Measurements from ENCODE around the gene MYO1C. TPM values are rescaled to one million over a fixed set of nuclear protein-coding genes. Genes with fewer than 3 reads are reported as not detected.

The MYO1C gene
- polyA plus RNA-seq, 1 donor from 2014 or later, result 5.7 TPM

- no peak overlapping the region for H3K4me2 ChIP-seq (ENCODE audit: low read length)
- no peaks in the 10 kb centered on the region for H3F3A ChIP-seq (ENCODE audit: insufficient read depth, low read length, poor library complexity, severe bottlenecking)
- no peak for TF ChIP-seq SMC3 (conservative IDR thresholded peaks at IDR 0.05; ENCODE audit: poor library complexity)
- TF ChIP-seq POLR2AphosphoS5 (IDR thresholded peaks at IDR 0.05), result no peak
- no peak for TF ChIP-seq REST (IDR thresholded peaks at IDR 0.05; ENCODE audit: borderline replicate concordance)
- TF ChIP-seq RAD21 (conservative IDR thresholded peaks at IDR 0.05), result no peak
- no peak for TF ChIP-seq EZH2 (IDR thresholded peaks at IDR 0.05; ENCODE audit: borderline replicate concordance, insufficient read depth, low read length, poor library complexity, severe bottlenecking)
- no peak for TF ChIP-seq CTCF (IDR thresholded peaks at IDR 0.05; ENCODE audit: poor library complexity, severe bottlenecking)
- TF ChIP-seq MXI1 (conservative IDR thresholded peaks at IDR 0.05; ENCODE audit: poor library complexity, severe bottlenecking), result no peak
- TF ChIP-seq EP300 (conservative IDR thresholded peaks at IDR 0.05; ENCODE audit: poor library complexity, severe bottlenecking), result no peak
- TF ChIP-seq TAF1 (IDR thresholded peaks at IDR 0.05; ENCODE audit: low read depth), result no peak
- H3K4me3 ChIP-seq (ENCODE audit: low read length), result no peak overlapping the region
- H3K9ac ChIP-seq (ENCODE audit: low read length), result no peak overlapping the region
- H3K27ac ChIP-seq (ENCODE audit: low read length), result no peak overlapping the region
- no peaks in the 10 kb centered on the region for H3K36me3 ChIP-seq (ENCODE audit: insufficient read depth, low read length)
- H4K20me1 ChIP-seq (ENCODE audit: insufficient read depth), result no peaks in the 10 kb centered on the region
- H3K27me3 ChIP-seq (ENCODE audit: insufficient read depth, low read depth, low read length), result peaks cover 5% of the 10 kb centered on the region
- no peak overlapping the region for H2AFZ ChIP-seq (ENCODE audit: low read depth, low read length)
- no peaks in the 10 kb centered on the region for H3K9me2 ChIP-seq (ENCODE audit: insufficient read depth, low read length)
- H3K9me3 ChIP-seq (ENCODE audit: low read length), result no peaks in the 10 kb centered on the region
- no peaks in the 10 kb centered on the region for H3K79me2 ChIP-seq (replicated peaks; ENCODE audit: insufficient read depth, low read length)
These were observed 10.8 kb downstream of the MYO1C start for GRCh38 chr17:1481736-1482135.

GRCh38 chr17:1480747-1481465 is 11.6 kb downstream of the MYO1C start:
- Histone ChIP-seq H3K9ac (ENCODE audit: low read length) (no peak overlapping the region), H3K36me3 (ENCODE audit: insufficient read depth, low read length) (no peaks in the 10 kb centered on the region)
- TF ChIP-seq EZH2 (IDR thresholded peaks at IDR 0.05; ENCODE audit: borderline replicate concordance, insufficient read depth, low read length, poor library complexity, severe bottlenecking), result no peak
- TF ChIP-seq TAF1 (IDR thresholded peaks at IDR 0.05; ENCODE audit: low read depth), result no peak
- no peak for TF ChIP-seq POLR2AphosphoS5 (IDR thresholded peaks at IDR 0.05)
- TF ChIP-seq MXI1 (conservative IDR thresholded peaks at IDR 0.05; ENCODE audit: poor library complexity, severe bottlenecking), result no peak
- no peak for TF ChIP-seq SMC3 (conservative IDR thresholded peaks at IDR 0.05; ENCODE audit: poor library complexity)
- TF ChIP-seq EP300 (conservative IDR thresholded peaks at IDR 0.05; ENCODE audit: poor library complexity, severe bottlenecking), result no peak
- no peak for TF ChIP-seq CTCF (IDR thresholded peaks at IDR 0.05; ENCODE audit: poor library complexity, severe bottlenecking)
- no peak for TF ChIP-seq RAD21 (conservative IDR thresholded peaks at IDR 0.05)
- TF ChIP-seq REST (IDR thresholded peaks at IDR 0.05; ENCODE audit: borderline replicate concordance), result no peak

More at GRCh38 chr17:1480747-1481465, 11.6 kb downstream of the MYO1C start:
- Histone ChIP-seq H3K79me2 (replicated peaks; ENCODE audit: insufficient read depth, low read length) (no peaks in the 10 kb centered on the region), H4K20me1 (ENCODE audit: insufficient read depth) (no peaks in the 10 kb centered on the region), H3K4me3 (ENCODE audit: low read length) (no peak overlapping the region), H3F3A (ENCODE audit: insufficient read depth, low read length, poor library complexity, severe bottlenecking) (no peaks in the 10 kb centered on the region), H3K9me2 (ENCODE audit: insufficient read depth, low read length) (no peaks in the 10 kb centered on the region), H3K9me3 (ENCODE audit: low read length) (no peaks in the 10 kb centered on the region), H2AFZ (ENCODE audit: low read depth, low read length) (no peak overlapping the region), H3K27ac (ENCODE audit: low read length) (no peak overlapping the region), H3K4me2 (ENCODE audit: low read length) (no peak overlapping the region), H3K27me3 (ENCODE audit: insufficient read depth, low read depth, low read length) (peaks cover 5% of the 10 kb centered on the region)

Measured in neural cell (in vitro differentiated cells).